ENCODE data around the gene OCRL. TPM values are rescaled to one million over a fixed set of nuclear protein-coding genes. Genes with fewer than 3 reads are reported as not detected.

OCRL gene
- total RNA-seq, 1 donor = 24.2 TPM

DNA sequence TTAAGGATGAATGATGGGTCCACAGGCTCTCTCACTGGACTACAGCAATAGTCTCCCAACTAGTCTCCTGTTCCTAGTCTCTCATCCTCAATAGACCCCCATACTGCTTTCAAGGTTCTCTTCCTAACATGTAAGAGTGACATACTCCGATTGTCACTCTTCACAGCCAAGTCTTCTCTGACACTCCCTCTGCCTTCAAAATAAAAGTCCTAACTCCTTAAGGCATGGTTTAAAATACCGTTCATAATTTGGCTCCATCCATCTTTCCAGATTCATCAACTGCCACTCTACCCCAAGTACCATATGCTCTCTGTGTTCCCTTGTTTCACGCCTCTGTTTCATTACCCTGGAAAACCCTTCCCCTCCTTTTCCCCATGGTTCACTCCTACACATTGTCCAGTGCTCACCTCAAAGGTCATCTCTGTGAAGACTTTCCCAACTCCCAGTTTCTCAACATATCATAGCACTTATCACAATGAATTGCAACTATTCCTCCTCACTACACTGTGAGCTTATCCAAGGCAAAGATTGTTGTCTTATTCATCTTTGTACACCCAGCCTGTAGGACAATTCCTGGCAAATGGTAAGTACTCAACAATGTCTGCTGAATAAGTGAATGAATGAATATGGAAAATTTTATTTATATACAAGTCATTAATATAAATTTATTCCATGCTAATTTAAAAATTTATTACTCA, 42.8 kb upstream of the OCRL start:
- TF ChIP-seq, protein P1, sequence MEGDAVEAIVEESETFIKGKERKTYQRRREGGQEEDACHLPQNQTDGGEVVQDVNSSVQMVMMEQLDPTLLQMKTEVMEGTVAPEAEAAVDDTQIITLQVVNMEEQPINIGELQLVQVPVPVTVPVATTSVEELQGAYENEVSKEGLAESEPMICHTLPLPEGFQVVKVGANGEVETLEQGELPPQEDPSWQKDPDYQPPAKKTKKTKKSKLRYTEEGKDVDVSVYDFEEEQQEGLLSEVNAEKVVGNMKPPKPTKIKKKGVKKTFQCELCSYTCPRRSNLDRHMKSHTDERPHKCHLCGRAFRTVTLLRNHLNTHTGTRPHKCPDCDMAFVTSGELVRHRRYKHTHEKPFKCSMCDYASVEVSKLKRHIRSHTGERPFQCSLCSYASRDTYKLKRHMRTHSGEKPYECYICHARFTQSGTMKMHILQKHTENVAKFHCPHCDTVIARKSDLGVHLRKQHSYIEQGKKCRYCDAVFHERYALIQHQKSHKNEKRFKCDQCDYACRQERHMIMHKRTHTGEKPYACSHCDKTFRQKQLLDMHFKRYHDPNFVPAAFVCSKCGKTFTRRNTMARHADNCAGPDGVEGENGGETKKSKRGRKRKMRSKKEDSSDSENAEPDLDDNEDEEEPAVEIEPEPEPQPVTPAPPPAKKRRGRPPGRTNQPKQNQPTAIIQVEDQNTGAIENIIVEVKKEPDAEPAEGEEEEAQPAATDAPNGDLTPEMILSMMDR (IDR thresholded peaks at IDR 0.05; ENCODE audit: insufficient read depth, low read length) = no peak
- DNase-seq (ENCODE audit: low read depth) = no peak
- H3K4me3 ChIP-seq (ENCODE audit: low read depth, low read length) = no peak overlapping the region

DNA sequence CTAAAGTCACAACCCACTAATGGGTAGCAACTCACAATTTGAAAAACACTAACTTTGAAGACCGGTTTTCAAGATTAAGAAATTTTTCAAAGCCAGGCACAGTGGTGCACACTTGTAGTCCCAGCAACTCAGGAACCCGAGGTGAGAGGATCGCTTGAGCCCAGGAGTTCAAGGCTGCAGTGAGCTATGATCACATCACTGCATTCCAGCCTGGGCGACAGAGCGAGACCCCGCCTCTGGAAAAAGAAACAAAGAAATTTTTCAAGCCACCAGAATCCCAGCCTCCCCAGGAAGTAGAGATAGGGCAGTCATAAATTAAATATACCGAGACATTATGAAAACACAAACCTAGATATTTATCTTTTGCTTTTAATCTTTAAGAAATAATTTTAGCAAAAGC, 29.7 kb upstream of the OCRL start:
- TF ChIP-seq, protein P1 (IDR thresholded peaks at IDR 0.05; ENCODE audit: insufficient read depth, low read length) = no peak
- DNase-seq (ENCODE audit: low read depth) = no peak
- H3K4me3 ChIP-seq (ENCODE audit: low read depth, low read length) = no peak overlapping the region

DNA sequence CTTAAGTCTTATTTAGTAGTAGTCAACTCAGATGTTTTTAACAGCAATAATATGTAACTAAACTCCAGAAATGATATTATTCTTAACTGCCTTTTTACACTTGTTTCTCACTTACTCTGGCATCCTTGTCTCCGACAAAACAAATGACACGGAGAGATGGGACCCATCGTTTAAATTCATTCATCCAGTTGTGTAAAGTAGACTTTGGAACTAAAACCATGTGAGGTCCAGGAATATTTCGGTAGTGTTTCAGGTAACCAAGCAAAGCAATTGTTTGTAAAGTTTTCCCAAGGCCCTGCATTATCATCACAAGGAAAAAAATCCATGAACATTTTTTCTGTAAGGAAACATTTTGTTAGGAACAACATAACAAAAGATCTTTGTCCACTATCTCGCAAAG, 28.4 kb upstream of the OCRL start:
- no peak overlapping the region for H3K4me3 ChIP-seq (ENCODE audit: low read depth, low read length)
- TF ChIP-seq, protein P1 (IDR thresholded peaks at IDR 0.05; ENCODE audit: insufficient read depth, low read length) = no peak
- DNase-seq (ENCODE audit: low read depth) = no peak

DNA sequence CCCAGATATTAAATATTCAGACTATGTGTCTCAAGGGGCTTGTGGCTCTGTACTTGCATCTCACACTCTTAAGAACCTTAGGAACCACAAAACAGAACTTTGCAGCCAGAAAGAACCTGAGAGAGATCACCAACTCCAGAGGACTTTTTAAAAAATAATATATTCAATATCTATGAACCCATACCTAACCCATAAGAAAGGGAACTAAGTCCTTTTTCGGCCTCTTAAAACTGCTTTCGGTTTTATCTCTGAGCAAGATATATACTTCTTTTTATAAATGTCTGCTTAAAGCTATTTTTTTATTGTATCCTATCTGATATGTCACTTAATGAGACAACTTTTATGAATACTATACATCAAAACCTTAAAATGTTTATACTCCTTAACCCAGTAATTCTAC, 27.6 kb upstream of the OCRL start:
- TF ChIP-seq, protein P1 (IDR thresholded peaks at IDR 0.05; ENCODE audit: insufficient read depth, low read length) = no peak
- H3K4me3 ChIP-seq (ENCODE audit: low read depth, low read length) = no peak overlapping the region
- DNase-seq (ENCODE audit: low read depth) = no peak

DNA sequence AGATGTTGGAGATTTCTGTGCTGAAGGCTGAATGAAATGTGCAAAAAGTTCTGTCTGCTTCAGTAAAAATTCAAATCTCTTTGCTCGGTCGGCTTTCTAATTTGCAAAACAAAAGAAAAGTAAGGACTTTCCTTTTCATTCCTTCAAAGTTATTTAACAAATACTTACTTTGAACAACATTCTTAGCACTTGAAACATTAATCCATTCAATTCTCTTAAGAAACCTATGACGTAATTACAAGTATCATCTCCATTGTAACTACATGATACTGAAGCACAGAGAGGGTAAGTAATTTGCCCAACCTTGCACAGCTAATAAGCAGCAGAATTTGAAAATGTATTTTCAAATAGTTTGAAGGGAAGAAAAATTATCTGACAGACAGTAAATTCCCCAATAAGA, 23.7 kb upstream of the OCRL start:
- TF ChIP-seq, protein P1 (IDR thresholded peaks at IDR 0.05; ENCODE audit: insufficient read depth, low read length) = no peak
- DNase-seq (ENCODE audit: low read depth) = no peak
- no peak overlapping the region for H3K4me3 ChIP-seq (ENCODE audit: low read depth, low read length)

DNA sequence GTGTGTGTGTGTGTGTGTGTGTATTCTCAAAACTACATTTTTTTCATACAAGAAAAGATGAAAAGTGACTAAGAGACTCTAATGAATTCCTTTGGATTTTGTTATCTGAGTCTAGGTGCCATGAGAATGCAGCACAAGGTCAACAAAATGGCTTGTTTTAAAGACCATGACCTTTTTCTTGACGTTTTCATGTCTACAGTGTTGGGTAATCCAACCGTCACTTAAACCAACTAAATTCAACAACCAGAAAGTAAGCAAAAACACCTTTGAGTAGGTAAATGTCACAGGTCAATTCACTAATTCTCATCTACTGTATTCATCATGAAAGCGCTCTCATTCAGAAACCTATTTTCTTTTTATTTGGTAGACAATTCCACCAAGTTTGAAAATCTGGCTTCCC, 19.9 kb upstream of the OCRL start:
- DNase-seq (ENCODE audit: low read depth) = no peak
- TF ChIP-seq, protein P1 (IDR thresholded peaks at IDR 0.05; ENCODE audit: insufficient read depth, low read length) = no peak
- no peak overlapping the region for H3K4me3 ChIP-seq (ENCODE audit: low read depth, low read length)
